ENCODE measurements around the gene MAGI2. TPM values are rescaled to one million over a fixed set of nuclear protein-coding genes. Genes with fewer than 3 reads are reported as not detected.

MAGI2 gene
- total and polyA plus RNA-seq, 2 experiments from 2014 or later, result 3.5 to 4.1 TPM

DNA sequence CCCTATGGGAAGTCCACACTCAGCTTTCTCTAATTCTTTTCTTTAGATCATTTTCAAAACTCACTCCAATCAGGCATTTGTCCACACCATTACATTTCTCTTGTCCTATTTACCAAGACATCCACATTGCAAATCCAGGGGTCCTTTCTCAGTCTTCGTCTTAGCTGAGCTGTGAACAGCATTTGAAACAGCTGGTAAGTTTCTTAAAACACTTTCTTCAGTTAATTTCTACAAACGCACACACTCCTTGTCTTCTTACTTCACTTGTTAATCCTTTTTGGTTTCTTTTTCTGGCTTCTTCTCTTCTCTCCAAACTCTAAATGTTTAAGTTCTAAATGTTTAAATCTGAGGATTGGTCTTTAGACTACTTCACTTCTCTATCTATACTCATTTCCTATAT is 885.6 kb downstream of the MAGI2 start:
- in situ Hi-C loops (cut with MboI), result no loop called here
- WGBS, 2 experiments (ENCODE audit: low coverage in 1 of 2, low lambda C conversion rate in 2 of 2, missing lambda C conversion rate in 2 of 2), result 79 to 89% methylated on average over 2 of the region's 2 CpGs
- Histone ChIP-seq H3K36me3 (ENCODE audit: low read depth) (no peaks in the 10 kb centered on the region), H3K4me2 (ENCODE audit: unreplicated experiment) (no peak overlapping the region), H3F3A (ENCODE audit: insufficient read depth) (no peaks in the 10 kb centered on the region), H3K27ac (no peak overlapping the region), H3K9me3 (ENCODE audit: low read depth) (no peaks in the 10 kb centered on the region), H3K27me3 (replicated peaks; ENCODE audit: insufficient read depth) (no peaks in the 10 kb centered on the region), H3K79me2 (ENCODE audit: insufficient read depth) (no peaks in the 10 kb centered on the region), H4K20me1 (ENCODE audit: insufficient read depth) (no peaks in the 10 kb centered on the region), H2AFZ (no peak overlapping the region), H3K9ac (no peak overlapping the region), H3K4me3 (no peak overlapping the region), H3K4me1 (ENCODE audit: insufficient read depth) (no peaks in the 10 kb centered on the region), H3K9me2 (ENCODE audit: insufficient read depth) (no peaks in the 10 kb centered on the region)
- DNase-seq, result no peak
- TF ChIP-seq EZH2phosphoT487 (IDR thresholded peaks at IDR 0.05; ENCODE audit: insufficient read depth, low read depth) (no peak), EZH2 (IDR thresholded peaks at IDR 0.05; ENCODE audit: insufficient read depth, poor library complexity, severe bottlenecking) (no peak)

GRCh38 chr7:78565784-78566183 is 887.7 kb downstream of the MAGI2 start:
- H3K27ac ChIP-seq, result no peak overlapping the region
- DNase-seq, result no peak
- H4K20me1 ChIP-seq (ENCODE audit: insufficient read depth), result no peaks in the 10 kb centered on the region
- in situ Hi-C loops (cut with MboI), result no loop called here
- no peaks in the 10 kb centered on the region for H3K9me2 ChIP-seq (ENCODE audit: insufficient read depth)
- TF ChIP-seq EZH2phosphoT487 (IDR thresholded peaks at IDR 0.05; ENCODE audit: insufficient read depth, low read depth), result no peak
- no peaks in the 10 kb centered on the region for H3K36me3 ChIP-seq (ENCODE audit: low read depth)
- H3K4me3 ChIP-seq, result no peak overlapping the region
- H3K27me3 ChIP-seq (replicated peaks; ENCODE audit: insufficient read depth), result no peaks in the 10 kb centered on the region
- no peak overlapping the region for H3K9ac ChIP-seq
- WGBS, 2 experiments (ENCODE audit: low coverage in 1 of 2, low lambda C conversion rate in 2 of 2, missing lambda C conversion rate in 2 of 2), result 50 to 59% methylated on average over 5 of the region's 5 CpGs
- H3K4me2 ChIP-seq (ENCODE audit: unreplicated experiment), result no peak overlapping the region
- no peaks in the 10 kb centered on the region for H3K4me1 ChIP-seq (ENCODE audit: insufficient read depth)
- H3K9me3 ChIP-seq (ENCODE audit: low read depth), result no peaks in the 10 kb centered on the region
- no peak overlapping the region for H2AFZ ChIP-seq
- H3K79me2 ChIP-seq (ENCODE audit: insufficient read depth), result no peaks in the 10 kb centered on the region
- H3F3A ChIP-seq (ENCODE audit: insufficient read depth), result no peaks in the 10 kb centered on the region

DNA sequence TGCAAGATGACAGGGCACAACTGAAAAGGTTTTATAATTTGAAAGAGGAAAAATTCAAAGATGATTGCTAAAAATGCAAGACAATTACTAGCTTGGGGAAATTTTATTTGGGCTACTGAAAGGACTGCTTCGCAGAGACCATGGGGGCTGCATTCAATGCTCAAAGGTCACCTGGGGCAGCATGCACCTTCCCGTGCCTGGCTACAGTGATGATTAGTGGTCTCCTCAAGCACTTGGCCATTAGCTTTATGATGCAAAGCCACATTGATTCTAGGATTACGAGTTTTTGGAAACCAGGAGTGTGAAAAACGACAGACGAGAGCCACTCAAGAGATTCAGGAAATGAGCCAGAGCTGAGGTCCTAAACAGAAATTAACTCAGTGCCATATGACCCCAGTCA is 890.3 kb downstream of the MAGI2 start:
- H4K20me1 ChIP-seq (ENCODE audit: insufficient read depth), result no peaks in the 10 kb centered on the region
- H3K4me2 ChIP-seq (ENCODE audit: unreplicated experiment), result no peak overlapping the region
- no peaks in the 10 kb centered on the region for H3K27me3 ChIP-seq (replicated peaks; ENCODE audit: insufficient read depth)
- H3K4me3 ChIP-seq, result no peak overlapping the region
- no peak overlapping the region for H3K9ac ChIP-seq
- no peaks in the 10 kb centered on the region for H3K9me3 ChIP-seq (ENCODE audit: low read depth)
- H3K27ac ChIP-seq, result no peak overlapping the region
- in situ Hi-C loops (cut with MboI), result no loop called here
- no peaks in the 10 kb centered on the region for H3K4me1 ChIP-seq (ENCODE audit: insufficient read depth)
- DNase-seq, result no peak
- no peaks in the 10 kb centered on the region for H3K9me2 ChIP-seq (ENCODE audit: insufficient read depth)
- 92% methylated on average over 5 of the region's 5 CpGs for WGBS, 2 experiments (ENCODE audit: low coverage in 1 of 2, low lambda C conversion rate in 2 of 2, missing lambda C conversion rate in 2 of 2)
- H3K79me2 ChIP-seq (ENCODE audit: insufficient read depth), result no peaks in the 10 kb centered on the region
- H3F3A ChIP-seq (ENCODE audit: insufficient read depth), result no peaks in the 10 kb centered on the region
- H3K36me3 ChIP-seq (ENCODE audit: low read depth), result no peaks in the 10 kb centered on the region
- no peak for TF ChIP-seq EZH2phosphoT487 (IDR thresholded peaks at IDR 0.05; ENCODE audit: insufficient read depth, low read depth)
- TF ChIP-seq EZH2 (IDR thresholded peaks at IDR 0.05; ENCODE audit: insufficient read depth, poor library complexity, severe bottlenecking), result no peak
- no peak overlapping the region for H2AFZ ChIP-seq

- DNase-seq, result peak; percentile 4
- H3K36me3 ChIP-seq (ENCODE audit: low read depth), result no peaks in the 10 kb centered on the region
- in situ Hi-C loops (cut with MboI), result no loop called here
These were observed 891.3 kb downstream of the MAGI2 start for GRCh38 chr7:78562191-78562590.

GRCh38 chr7:78558566-78558965 is 894.9 kb downstream of the MAGI2 start:
- Histone ChIP-seq H3K4me1 (ENCODE audit: insufficient read depth) (no peaks in the 10 kb centered on the region), H3K9me2 (ENCODE audit: insufficient read depth) (no peaks in the 10 kb centered on the region), H3K79me2 (ENCODE audit: insufficient read depth) (no peaks in the 10 kb centered on the region), H3K9ac (no peak overlapping the region), H4K20me1 (ENCODE audit: insufficient read depth) (no peaks in the 10 kb centered on the region), H3K9me3 (ENCODE audit: low read depth) (no peaks in the 10 kb centered on the region), H3K27ac (no peak overlapping the region), H3F3A (ENCODE audit: insufficient read depth) (no peaks in the 10 kb centered on the region), H2AFZ (no peak overlapping the region), H3K4me3 (no peak overlapping the region), H3K4me2 (ENCODE audit: unreplicated experiment) (no peak overlapping the region), H3K36me3 (ENCODE audit: low read depth) (no peaks in the 10 kb centered on the region), H3K27me3 (replicated peaks; ENCODE audit: insufficient read depth) (no peaks in the 10 kb centered on the region)
- no peak for DNase-seq
- in situ Hi-C loops (cut with MboI), result no loop called here
- TF ChIP-seq EZH2phosphoT487 (IDR thresholded peaks at IDR 0.05; ENCODE audit: insufficient read depth, low read depth) (no peak), EZH2 (IDR thresholded peaks at IDR 0.05; ENCODE audit: insufficient read depth, poor library complexity, severe bottlenecking) (no peak)
- 66 to 70% methylated on average over 3 of the region's 3 CpGs for WGBS, 2 experiments (ENCODE audit: low coverage in 1 of 2, low lambda C conversion rate in 2 of 2, missing lambda C conversion rate in 2 of 2)

More at GRCh38 chr7:78562191-78562590, 891.3 kb downstream of the MAGI2 start:
- no peak for TF ChIP-seq EZH2 (IDR thresholded peaks at IDR 0.05; ENCODE audit: insufficient read depth, poor library complexity, severe bottlenecking)
- H3K79me2 ChIP-seq (ENCODE audit: insufficient read depth), result no peaks in the 10 kb centered on the region
- no peak overlapping the region for H3K4me2 ChIP-seq (ENCODE audit: unreplicated experiment)
- H3K27ac ChIP-seq, result no peak overlapping the region
- no peaks in the 10 kb centered on the region for H3K27me3 ChIP-seq (replicated peaks; ENCODE audit: insufficient read depth)
- no peak overlapping the region for H3K9ac ChIP-seq
- H2AFZ ChIP-seq, result no peak overlapping the region
- H3K4me1 ChIP-seq (ENCODE audit: insufficient read depth), result no peaks in the 10 kb centered on the region
- no peaks in the 10 kb centered on the region for H3K9me2 ChIP-seq (ENCODE audit: insufficient read depth)
- no peaks in the 10 kb centered on the region for H3K9me3 ChIP-seq (ENCODE audit: low read depth)
- no peaks in the 10 kb centered on the region for H3F3A ChIP-seq (ENCODE audit: insufficient read depth)
- no peaks in the 10 kb centered on the region for H4K20me1 ChIP-seq (ENCODE audit: insufficient read depth)
- no peak overlapping the region for H3K4me3 ChIP-seq
